HCT116 (cell line): ENCODE measurements around the gene IL17RD. TPM values are rescaled to one million over a fixed set of nuclear protein-coding genes. Genes with fewer than 3 reads are reported as not detected.

ENCODE experiments used
- ATAC-seq: fragments of 200-7000 bp; cut with Tn5 transposase; 2 replicates; pipeline ENCODE4 v1.9.1; 2020; ENCODE audit warnings: mild to moderate bottlenecking, moderate library complexity
- BruUV-seq: library from RNA; stranded (reverse); fragments of 400-500 nt; replicated peaks from 2 replicates; lab custom pipeline; 2021; lab: Mats Ljungman, UMichigan
- CTCF ChIA-PET: fragments of 300-600 bp; sonication (Branson Sonifier 250); formaldehyde crosslinking; loops from one replicate; lab custom pipeline; 2021; ENCODE audit warnings: antibody characterized with exemption; lab: Charles Lee
- POLR2A ChIA-PET: fragments of 300-600, 350-600 bp; sonication (Branson Sonifier 250); formaldehyde crosslinking; loops from one replicate; lab custom pipeline; 2021; ENCODE audit warnings: antibody characterized with exemption; lab: Charles Lee
- RAD21 ChIA-PET, 2 experiments: fragments of 300-600 bp; sonication (Branson Sonifier 250); formaldehyde crosslinking; loops; one replicate each; lab custom pipeline; 2023; ENCODE audit warnings: low total read pairs in 2 of 2; ENCODE audit not compliant: uncharacterized antibody in 2 of 2, unreplicated experiment in 2 of 2, low non-redundant PET in 1 of 2; lab: Charles Lee
- DNase-seq: peaks from one replicate; pipeline ENCODE4 v3.0.0-alpha.2; 2010; ENCODE audit warnings: low read depth, low spot score
- H2AFZ ChIP-seq: fragments of 200-600 bp; shearing (Covaris generic), sonication (generic); 2 replicates; pipeline ENCODE4 v1.6.1; 2017; ENCODE audit warnings: low read depth, mixed run types, mixed read lengths, antibody characterized with exemption, low read length; ENCODE audit not compliant: poor library complexity, severe bottlenecking
- H3K27ac ChIP-seq: 2 replicates; pipeline ENCODE4 v1.5.1; 2012; ENCODE audit warnings: low read depth, low read length
- H3K27me3 ChIP-seq: fragments of 200-600 bp; sonication (generic); 2 replicates; pipeline ENCODE4 v1.6.1; 2016; ENCODE audit warnings: mixed run types, low read length, mixed read lengths; ENCODE audit not compliant: insufficient read depth
- H3K36me3 ChIP-seq, 2 experiments: fragments of 200-500 bp in 1 of 2; fragments of 200-600 bp in 1 of 2; sonication (Bioruptor generic) in 1 of 2; sonication (generic) in 1 of 2; 2 replicates each; pipeline versions ENCODE4 v1.5.1 to v1.6.1; 2014 to 2016; ENCODE audit warnings: low read length in 2 of 2, inconsistent platforms in 1 of 2, mixed read lengths in 1 of 2, mixed run types in 1 of 2; ENCODE audit not compliant: insufficient read depth in 2 of 2, control insufficient read depth in 1 of 2
- H3K4me1 ChIP-seq, 2 experiments: fragments of 200-600 bp in 1 of 2; sonication (generic) in 1 of 2; 2 replicates each; pipeline versions ENCODE4 v1.5.1 to v1.6.1; 2012 to 2017; ENCODE audit warnings: low read length in 2 of 2, inconsistent platforms in 1 of 2, mild to moderate bottlenecking in 1 of 2, mixed read lengths in 1 of 2, mixed run types in 1 of 2, moderate library complexity in 1 of 2; ENCODE audit not compliant: insufficient read depth in 2 of 2, control insufficient read depth in 1 of 2
- H3K4me2 ChIP-seq: fragments of 200-600 bp; sonication (generic); 2 replicates; pipeline ENCODE4 v1.6.1; 2017; ENCODE audit warnings: mixed run types, low read length, mixed read lengths
- H3K4me3 ChIP-seq, 2 experiments: fragments of 200-600 bp in 1 of 2; sonication (generic) in 1 of 2; replicated peaks in 1 of 2; 2 replicates each; pipeline ENCODE4 v1.5.1; 2011 to 2016; ENCODE audit warnings: low read length in 2 of 2, control low read depth in 1 of 2, low read depth in 1 of 2, mild to moderate bottlenecking in 1 of 2, mixed read lengths in 1 of 2, mixed run types in 1 of 2
- H3K79me2 ChIP-seq: fragments of 200-600 bp; sonication (generic); 2 replicates; pipeline ENCODE4 v1.6.1; 2017; ENCODE audit warnings: mild to moderate bottlenecking, mixed run types, low read length, moderate library complexity, mixed read lengths; ENCODE audit not compliant: insufficient read depth
- H3K9ac ChIP-seq: fragments of 200-600 bp; sonication (generic); 2 replicates; pipeline ENCODE4 v1.6.1; 2016; ENCODE audit warnings: low read length, mixed read lengths
- H3K9me2 ChIP-seq: fragments of 200-600 bp; sonication (generic), shearing (Covaris generic); 2 replicates; pipeline ENCODE4 v1.6.1; 2017; ENCODE audit warnings: mixed run types, mild to moderate bottlenecking, moderate library complexity; ENCODE audit not compliant: insufficient read depth
- H3K9me3 ChIP-seq, 2 experiments: fragments of 200-500 bp in 1 of 2; fragments of 200-600 bp in 1 of 2; sonication (Bioruptor generic) in 1 of 2; sonication (generic) in 1 of 2; 2 replicates each; pipeline ENCODE4 v1.6.1; 2014 to 2017; ENCODE audit warnings: low read length in 2 of 2, mixed read lengths in 2 of 2, inconsistent platforms in 1 of 2, low read depth in 1 of 2, mild to moderate bottlenecking in 1 of 2, mixed run types in 1 of 2, moderate library complexity in 1 of 2; ENCODE audit not compliant: control insufficient read depth in 1 of 2, insufficient read depth in 1 of 2
- H4K20me1 ChIP-seq: fragments of 200-600 bp; sonication (generic), shearing (Covaris generic); 2 replicates; pipeline ENCODE4 v1.6.1; 2017; ENCODE audit warnings: mixed run types, mild to moderate bottlenecking, moderate library complexity; ENCODE audit not compliant: insufficient read depth
- CBX3 ChIP-seq: IDR thresholded peaks from 2 replicates; pipeline ENCODE4 v1.6.1; 2012; ENCODE audit warnings: low read depth
- EGR1 ChIP-seq: IDR thresholded peaks from 2 replicates; pipeline ENCODE4 v1.6.1; 2012; ENCODE audit warnings: low read depth
- EZH2 ChIP-seq: fragments of 200-600 bp; sonication (generic); IDR thresholded peaks from 2 replicates; pipeline ENCODE4 v1.6.1; 2017; ENCODE audit warnings: antibody characterized with exemption, mixed run types
- FOSL1 ChIP-seq: IDR thresholded peaks from 2 replicates; pipeline ENCODE4 v1.6.1; 2012; ENCODE audit warnings: low read depth
- REST ChIP-seq: IDR thresholded peaks from 2 replicates; pipeline ENCODE4 v1.6.1; 2012; ENCODE audit warnings: low read depth
- SP1 ChIP-seq: IDR thresholded peaks from 2 replicates; pipeline ENCODE4 v1.6.1; 2012; ENCODE audit warnings: low read depth
- SRF ChIP-seq: IDR thresholded peaks from 2 replicates; pipeline ENCODE4 v1.6.1; 2012; ENCODE audit warnings: low read depth
- intact Hi-C: fragments of 100-400 bp; cut with micrococcal nuclease; formaldehyde crosslinking; loops from 2 replicates; pipeline ENCODE4 v1.10.0; 2022
- total RNA-seq: library from RNA; stranded (reverse); gene quantifications from one replicate; pipeline ENCODE4 v1.2.1, GENCODE V29; 2021; ENCODE audit not compliant: unreplicated experiment
- TF ChIP-seq, protein P1 (sequence below): IDR thresholded peaks from 2 replicates; pipeline ENCODE4 v1.6.1; 2012

IL17RD gene
- total RNA-seq, 1 experiment from 2014 or later, result 12.3 TPM

DNA sequence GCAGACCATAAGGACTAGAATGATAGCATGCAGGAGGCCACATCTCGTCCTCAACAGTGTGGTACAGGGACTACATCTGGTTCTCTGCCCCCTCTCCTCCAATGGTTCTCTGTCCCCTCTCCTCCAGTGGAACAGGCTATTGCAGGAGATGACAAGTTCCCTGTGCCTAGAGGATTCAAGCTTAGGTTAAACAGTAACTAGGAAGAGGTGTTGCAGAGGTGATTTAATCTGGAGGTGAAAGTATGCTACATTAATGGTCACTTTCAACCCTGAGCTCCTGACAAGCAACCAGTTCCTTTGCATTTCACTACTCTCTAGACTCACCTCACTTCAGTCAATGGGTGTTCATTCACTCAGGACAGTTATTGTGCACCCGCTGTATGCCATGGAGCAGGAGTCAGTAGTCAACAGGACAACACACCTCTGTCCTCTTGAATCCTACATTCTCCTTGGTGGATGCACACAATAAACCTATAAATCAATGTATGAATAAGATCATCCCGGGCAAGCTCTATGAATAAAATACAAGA is 88.7 kb downstream of the IL17RD start:
- no peak overlapping the region for H2AFZ ChIP-seq
- H3K4me2 ChIP-seq, result peak overlapping the region; percentile 19; the same call in 1 of the 2 replicates
- peaks cover 39% of the 10 kb centered on the region for H3K79me2 ChIP-seq
- POLR2A ChIA-PET, result no interaction called here
- DNase-seq (no peak), ATAC-seq (no peak)
- H3K27ac ChIP-seq, result no peak overlapping the region
- peaks cover 9 to 60% of the 10 kb centered on the region in 2 experiments; a peak in 3 of 4 replicates for H3K4me1 ChIP-seq
- H3K4me3 ChIP-seq, result no peak overlapping the region
- H3K9me2 ChIP-seq, result no peaks in the 10 kb centered on the region
- CTCF ChIA-PET, result no interaction called here
- no peak overlapping the region for H3K9ac ChIP-seq
- RAD21 ChIA-PET, result no interaction called here
- H3K9me3 ChIP-seq, result no peaks in the 10 kb centered on the region
- intact Hi-C loops, result loop anchor here (5.0 kb wide), 2 partner anchors 69 to 379 kb away; no protein-coding TSS in a partner anchor
- no peaks in the 10 kb centered on the region for H4K20me1 ChIP-seq
- BruUV-seq, result no TSS peak
- TF ChIP-seq FOSL1 (no peak), SP1 (no peak), EGR1 (no peak), SRF (no peak), REST (no peak), CBX3 (no peak), EZH2 (no peak)
- TF ChIP-seq, protein P1, sequence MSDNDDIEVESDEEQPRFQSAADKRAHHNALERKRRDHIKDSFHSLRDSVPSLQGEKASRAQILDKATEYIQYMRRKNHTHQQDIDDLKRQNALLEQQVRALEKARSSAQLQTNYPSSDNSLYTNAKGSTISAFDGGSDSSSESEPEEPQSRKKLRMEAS, result no peak
- peaks cover 0 to 8% of the 10 kb centered on the region in 2 experiments; a peak in 2 of 4 replicates for H3K36me3 ChIP-seq
- H3K27me3 ChIP-seq, result no peaks in the 10 kb centered on the region
